H9 (cell line): ENCODE data around the gene ANKRD62. TPM values are rescaled to one million over a fixed set of nuclear protein-coding genes. Genes with fewer than 3 reads are reported as not detected.

Experiments used
- DNase-seq: peaks from one replicate; pipeline ENCODE4 v3.0.0-alpha.2; 2017
- H2AFZ ChIP-seq: one replicate; pipeline ENCODE4 v1.6.1; 2013; ENCODE audit warnings: mild to moderate bottlenecking, low read length, control low read depth, moderate library complexity
- H2AK5ac ChIP-seq: 2 replicates; pipeline ENCODE4 v1.6.1; 2013; ENCODE audit warnings: low read length, control low read depth, mixed read lengths; ENCODE audit not compliant: insufficient read length
- H2BK120ac ChIP-seq: one replicate; pipeline ENCODE4 v1.6.1; 2013; ENCODE audit warnings: low read depth, mild to moderate bottlenecking, low read length, control low read depth, inconsistent platforms; ENCODE audit not compliant: poor library complexity, severe bottlenecking
- H2BK12ac ChIP-seq: 2 replicates; pipeline ENCODE4 v1.6.1; 2013; ENCODE audit warnings: low read length, control low read depth, mixed read lengths, low read depth; ENCODE audit not compliant: insufficient read length
- H2BK15ac ChIP-seq: 2 replicates; pipeline ENCODE4 v1.6.1; 2013; ENCODE audit warnings: low read depth, low read length, control low read depth
- H2BK20ac ChIP-seq: one replicate; pipeline ENCODE4 v1.6.1; 2013; ENCODE audit warnings: low read depth, mild to moderate bottlenecking, low read length, control low read depth, inconsistent platforms; ENCODE audit not compliant: poor library complexity, severe bottlenecking
- H2BK5ac ChIP-seq: 2 replicates; pipeline ENCODE4 v1.6.1; 2013; ENCODE audit warnings: low read length, control low read depth, mixed read lengths; ENCODE audit not compliant: insufficient read length
- H3K14ac ChIP-seq: 2 replicates; pipeline ENCODE4 v1.6.1; 2013; ENCODE audit warnings: low read length, control low read depth; ENCODE audit not compliant: insufficient read depth
- H3K18ac ChIP-seq: 2 replicates; pipeline ENCODE4 v1.6.1; 2013; ENCODE audit warnings: low read depth, mild to moderate bottlenecking, mixed read lengths, low read length, control low read depth; ENCODE audit not compliant: insufficient read length
- H3K23ac ChIP-seq: 2 replicates; pipeline ENCODE4 v1.6.1; 2013; ENCODE audit warnings: low read length, control low read depth, mixed read lengths, low read depth; ENCODE audit not compliant: insufficient read length
- H3K23me2 ChIP-seq: 2 replicates; pipeline ENCODE4 v1.6.1; 2013; ENCODE audit warnings: low read depth, mild to moderate bottlenecking, mixed read lengths, low read length, control low read depth; ENCODE audit not compliant: insufficient read length, poor library complexity, severe bottlenecking
- H3K27ac ChIP-seq: 2 replicates; pipeline ENCODE4 v1.5.1; 2013; ENCODE audit warnings: low read length, control low read depth, mixed read lengths, low read depth; ENCODE audit not compliant: insufficient read length
- H3K27me3 ChIP-seq: 2 replicates; pipeline ENCODE4 v1.6.1; 2013; ENCODE audit warnings: low read length, control low read depth, inconsistent platforms; ENCODE audit not compliant: insufficient read depth
- H3K4ac ChIP-seq: 2 replicates; pipeline ENCODE4 v1.6.1; 2013; ENCODE audit warnings: low read depth, mild to moderate bottlenecking, control low read depth, inconsistent platforms, low read length, moderate library complexity
- H3K4me1 ChIP-seq: 2 replicates; pipeline ENCODE4 v1.6.1; 2013; ENCODE audit warnings: low read length, control low read depth, inconsistent platforms; ENCODE audit not compliant: insufficient read depth
- H3K4me2 ChIP-seq: 2 replicates; pipeline ENCODE4 v1.6.1; 2013; ENCODE audit warnings: low read length, control low read depth, mixed read lengths; ENCODE audit not compliant: insufficient read length, insufficient read depth
- H3K56ac ChIP-seq: 2 replicates; pipeline ENCODE4 v1.6.1; 2013; ENCODE audit warnings: low read depth, mild to moderate bottlenecking, mixed read lengths, low read length, control low read depth; ENCODE audit not compliant: insufficient read length
- H3K79me1 ChIP-seq: 2 replicates; pipeline ENCODE4 v1.6.1; 2013; ENCODE audit warnings: low read depth, mild to moderate bottlenecking, moderate library complexity, low read length, control low read depth, inconsistent platforms; ENCODE audit not compliant: insufficient read depth, poor library complexity, severe bottlenecking
- H3K79me2 ChIP-seq: 2 replicates; pipeline ENCODE4 v1.6.1; 2013; ENCODE audit warnings: low read length, control low read depth, inconsistent platforms; ENCODE audit not compliant: insufficient read depth
- H3K9ac ChIP-seq: 2 replicates; pipeline ENCODE4 v1.6.1; 2013; ENCODE audit warnings: low read length, control low read depth, mixed read lengths; ENCODE audit not compliant: insufficient read length; ENCODE audit errors: extremely low read depth
- H3K9me3 ChIP-seq: one replicate; pipeline ENCODE4 v1.6.1; 2013; ENCODE audit warnings: low read depth, low read length, inconsistent platforms; ENCODE audit not compliant: control insufficient read depth
- H3T11ph ChIP-seq: one replicate; pipeline ENCODE4 v1.6.1; 2013; ENCODE audit warnings: mild to moderate bottlenecking, low read length, control low read depth, inconsistent platforms
- H4K20me1 ChIP-seq: one replicate; pipeline ENCODE4 v1.6.1; 2013; ENCODE audit not compliant: control insufficient read depth, insufficient read length, insufficient read depth
- H4K5ac ChIP-seq: 2 replicates; pipeline ENCODE4 v1.6.1; 2013; ENCODE audit warnings: low read depth, mild to moderate bottlenecking, mixed read lengths, low read length, control low read depth; ENCODE audit not compliant: insufficient read length
- H4K8ac ChIP-seq: replicated peaks from 2 replicates; pipeline ENCODE4 v1.6.1; 2013; ENCODE audit warnings: low read length, control low read depth, mixed read lengths, low read depth; ENCODE audit not compliant: insufficient read length
- H4K91ac ChIP-seq: 2 replicates; pipeline ENCODE4 v1.6.1; 2013; ENCODE audit warnings: low read depth, mild to moderate bottlenecking, moderate library complexity, mixed read lengths, low read length, control low read depth; ENCODE audit not compliant: insufficient read length
- H3K27ac Mint-ChIP-seq, 3 experiments: 2 replicates in 2 of 3; 3 replicates in 1 of 3; pipeline ENCODE4 v1.8.0; 2020 to 2021; ENCODE audit warnings: mixed read lengths in 3 of 3, mild to moderate bottlenecking in 1 of 3, moderate library complexity in 1 of 3
- H3K27me3 Mint-ChIP-seq: 2 replicates; pipeline ENCODE4 v1.8.0; 2021; ENCODE audit warnings: low read depth, mild to moderate bottlenecking, moderate library complexity, mixed read lengths
- H3K36me3 Mint-ChIP-seq, 3 experiments: 2 replicates in 2 of 3; 3 replicates in 1 of 3; pipeline ENCODE4 v1.8.0; 2020 to 2021; ENCODE audit warnings: low read depth in 3 of 3, mixed read lengths in 3 of 3; ENCODE audit not compliant: insufficient read depth in 1 of 3
- H3K4me1 Mint-ChIP-seq, 2 experiments: 2 replicates each; pipeline ENCODE4 v1.8.0; 2020; ENCODE audit warnings: mixed read lengths in 2 of 2
- H3K4me3 Mint-ChIP-seq, 2 experiments: 2 replicates in 1 of 2; 3 replicates in 1 of 2; pipeline ENCODE4 v1.8.0; 2020 to 2021; ENCODE audit warnings: mild to moderate bottlenecking in 2 of 2, mixed read lengths in 2 of 2, moderate library complexity in 1 of 2
- H3K9me3 Mint-ChIP-seq, 2 experiments: 2 replicates in 1 of 2; 3 replicates in 1 of 2; pipeline ENCODE4 v1.8.0; 2020; ENCODE audit warnings: mild to moderate bottlenecking in 2 of 2, mixed read lengths in 2 of 2, moderate library complexity in 1 of 2
- CTCF ChIP-seq: fragments of 200-600 bp; sonication (generic); conservative IDR thresholded peaks from 3 replicates; pipeline ENCODE4 v1.8.0; 2021; ENCODE audit warnings: antibody characterized with exemption, mild to moderate bottlenecking
- WGBS: extraction: QIAGEN DNeasy Blood & Tissue Kit; methylation state at CpG from one replicate; pipeline ENCODE4 v1.1.7; 2013; ENCODE audit warnings: missing lambda C conversion rate, low lambda C conversion rate, mixed read lengths; ENCODE audit not compliant: insufficient read length; ENCODE audit errors: extremely low coverage; 5-methylcytosine and 5-hydroxymethylcytosine counted together
- total RNA-seq: library from RNA; stranded (reverse); gene quantifications from 2 replicates; pipeline ENCODE4 v1.2.1, GENCODE V29; 2021

Gene ANKRD62
- total RNA-seq, 1 experiment from 2014 or later = not detected

- Histone ChIP-seq H3K4me1 (no peaks in the 10 kb centered on the region), H3K79me2 (no peaks in the 10 kb centered on the region), H3K4me2 (no peak overlapping the region), H3T11ph (no peak overlapping the region), H2BK15ac (no peak overlapping the region), H3K9me3 (no peaks in the 10 kb centered on the region), H3K23ac (no peak overlapping the region), H3K27me3 (no peaks in the 10 kb centered on the region), H2BK12ac (no peak overlapping the region), H2BK5ac (no peak overlapping the region), H2AK5ac (no peak overlapping the region), H3K18ac (no peak overlapping the region), H3K27ac (no peak overlapping the region), H3K79me1 (no peaks in the 10 kb centered on the region), H4K5ac (no peak overlapping the region), H3K4ac (no peak overlapping the region), H2BK20ac (no peak overlapping the region), H3K14ac (no peak overlapping the region), H4K20me1 (no peaks in the 10 kb centered on the region), H3K23me2 (no peaks in the 10 kb centered on the region), H3K9ac (no peak overlapping the region), H2AFZ (no peak overlapping the region), H3K56ac (no peak overlapping the region), H4K8ac (no peak overlapping the region), H2BK120ac (no peak overlapping the region), H4K91ac (no peak overlapping the region)
- Mint-ChIP-seq H3K27ac (no peak overlapping the region), H3K27me3 (peaks cover 5% of the 10 kb centered on the region; the same call in 1 of the 2 replicates), H3K9me3 (peaks cover 3% of the 10 kb centered on the region in 2 experiments; a peak in 2 of 5 replicates), H3K4me3 (no peak overlapping the region), H3K36me3 (no peaks in the 10 kb centered on the region), H3K4me1 (no peaks in the 10 kb centered on the region)
- no peak for TF ChIP-seq CTCF
- no CpG with 5 or more reads among the region's 2 CpGs for WGBS
- DNase-seq = no peak
Observed at GRCh38 chr18:12106471-12106870, 12.8 kb downstream of the ANKRD62 start.
